Airway epithelial cell (primary cell): Measurements from ENCODE around the gene CSNK1D. TPM values are rescaled to one million over a fixed set of nuclear protein-coding genes. Genes with fewer than 3 reads are reported as not detected.

Experiments used
- total RNA-seq: library from RNA; depleted of rRNA; stranded (reverse); fragments of >200 nt; gene quantifications from 2 replicates; pipeline ENCODE4 v1.2.3, GENCODE V29; 2015

The CSNK1D gene
- 41.8 and 42.7 TPM in 2 replicates for total RNA-seq

GRCh38 chr17:82273327-82274133 is at the start of gene CSNK1D:
Gene CSNK1D, minus strand, starts transcription at chr17:82273700. Its CDS starts 319 bp downstream, at chr17:82273381.

GRCh38 chr17:82317394-82318168 is 44.1 kb upstream of the CSNK1D start, which contains the start of gene CD7:
Gene CD7, minus strand, starts transcription at chr17:82317608. Its CDS starts 113 bp downstream, at chr17:82317495.

GRCh38 chr17:82228842-82229697 is 44.4 kb downstream of the CSNK1D start, which contains the start of gene SLC16A3:
Gene SLC16A3, plus strand, starts transcription at chr17:82229042. Its CDS starts 6,967 bp downstream, at chr17:82236009.

GRCh38 chr17:82212331-82213250 is 60.9 kb downstream of the CSNK1D start, which contains the start of gene CCDC57:
Gene CCDC57, minus strand, starts transcription at chr17:82212842. Its CDS starts 10,898 bp downstream, at chr17:82201944.

Other genes starting within 250 kb of the CSNK1D start
- 53.3 and 75.5 TPM in 2 replicates for gene RAC3, start 242.0 kb downstream of the CSNK1D start, total RNA-seq
- gene DCXR, start 236.0 kb downstream of the CSNK1D start, total RNA-seq: 161 and 191 TPM in 2 replicates
- gene RFNG, start 221.9 kb downstream of the CSNK1D start, total RNA-seq: 37.6 and 38.2 TPM in 2 replicates
- 115 and 136 TPM in 2 replicates for gene GPS1, start 221.8 kb downstream of the CSNK1D start, total RNA-seq
- 76.2 and 82.9 TPM in 2 replicates for gene DUS1L, start 207.9 kb downstream of the CSNK1D start, total RNA-seq
- gene FASN, start 175.5 kb downstream of the CSNK1D start, total RNA-seq: 474 and 632 TPM in 2 replicates
- gene CCDC57, start 60.9 kb downstream of the CSNK1D start, total RNA-seq: 8.1 and 16.5 TPM in 2 replicates
- gene SLC16A3, start 44.7 kb downstream of the CSNK1D start, total RNA-seq: 256 and 274 TPM in 2 replicates
- gene CD7, start 43.9 kb upstream of the CSNK1D start, total RNA-seq: 0.14 TPM in 1 of 2 replicates, not detected in the other
- 4.0 and 8.5 TPM in 2 replicates for gene SECTM1, start 60.1 kb upstream of the CSNK1D start, total RNA-seq
- gene TEX19, start 85.5 kb upstream of the CSNK1D start, total RNA-seq: not detected in 2 replicates
- gene UTS2R, start 98.1 kb upstream of the CSNK1D start, total RNA-seq: not detected in 2 replicates
- gene HEXD, start 144.6 kb upstream of the CSNK1D start, total RNA-seq: 7.2 and 9.2 TPM in 2 replicates
- 16.4 and 32.8 TPM in 2 replicates for gene OGFOD3, start 144.9 kb upstream of the CSNK1D start, total RNA-seq
- gene CYBC1, start 177.1 kb upstream of the CSNK1D start, total RNA-seq: 50.5 and 60.0 TPM in 2 replicates
- gene NARF, start 185.0 kb upstream of the CSNK1D start, total RNA-seq: 48.7 and 61.7 TPM in 2 replicates
- gene FOXK2, start 246.0 kb upstream of the CSNK1D start, total RNA-seq: 30.6 and 41.6 TPM in 2 replicates